HG03025 (cell line): ENCODE measurements around the gene PRR23B.

Source experiments
- ATAC-seq: cut with Tn5 transposase; IDR thresholded peaks from one replicate; pipeline ENCODE4 v1.9.1; 2021; ENCODE audit warnings: mild to moderate bottlenecking, moderate library complexity; ENCODE audit not compliant: unreplicated experiment, low FRiP score

Gene PRR23B

DNA sequence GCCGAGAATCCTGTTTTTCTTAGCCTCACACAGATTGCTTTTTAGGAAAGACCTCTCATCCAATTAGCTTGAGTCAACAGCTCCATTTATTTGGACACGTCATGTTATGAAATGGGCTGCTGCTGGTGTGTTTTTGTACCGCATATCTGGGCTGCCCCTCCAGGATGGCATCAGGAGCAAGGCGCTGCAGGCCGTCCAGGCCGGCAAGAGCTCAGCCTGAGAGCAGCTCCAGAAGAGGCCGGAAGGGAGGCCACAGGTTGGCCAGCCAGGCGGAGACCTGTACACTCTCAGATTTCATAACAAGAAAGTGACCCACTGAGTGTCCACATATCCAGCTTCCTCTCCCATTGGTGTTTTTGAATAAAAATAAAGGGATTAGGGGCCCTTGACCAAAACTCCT lies 45.4 kb downstream of the PRR23B start:
- no peak for ATAC-seq

DNA sequence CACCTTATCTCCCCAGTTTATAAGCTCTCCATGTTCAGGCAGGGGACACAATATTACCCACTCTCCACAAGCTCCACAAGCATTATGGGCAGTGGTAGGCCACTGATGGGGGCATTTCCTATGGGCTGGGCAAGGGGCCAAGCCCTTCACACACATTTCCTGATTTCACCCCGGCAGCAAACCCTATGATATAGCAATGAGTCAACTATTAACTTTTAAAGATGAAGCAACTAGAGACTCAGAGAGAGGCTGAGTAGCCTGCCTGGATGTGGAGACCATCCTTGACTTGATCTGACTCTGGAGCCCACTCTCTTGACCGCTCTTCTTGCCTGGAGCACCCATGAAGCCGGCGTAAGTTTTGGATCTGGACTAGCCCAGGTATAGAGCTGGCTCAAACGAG lies 46.3 kb downstream of the PRR23B start:
- no peak for ATAC-seq

DNA sequence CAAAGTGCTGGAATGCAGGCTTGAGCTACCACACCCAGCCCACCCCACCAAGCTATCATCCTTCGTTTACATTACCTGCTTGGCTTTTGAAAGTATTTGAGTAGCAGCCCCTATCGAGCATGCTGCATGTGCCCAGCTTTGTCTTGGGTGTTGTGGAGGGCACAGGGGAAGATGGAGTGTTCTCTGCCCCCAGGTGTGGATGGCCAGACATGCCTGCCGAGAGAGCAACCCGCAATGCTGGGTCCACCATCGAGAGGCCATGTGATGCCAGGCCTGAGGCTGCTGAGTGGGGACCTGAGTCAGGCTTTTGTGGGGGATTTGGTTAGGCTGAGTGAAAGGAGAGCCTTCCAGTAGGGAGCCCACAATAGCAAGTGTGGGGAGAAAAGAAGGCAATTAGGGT lies 47.8 kb downstream of the PRR23B start:
- ATAC-seq, result no peak

- ATAC-seq, result no peak
Observed at GRCh38 chr3:138971766-138972320, 48.9 kb downstream of the PRR23B start.
